K562 (cell line): Measurements from ENCODE around the gene ACTL8. TPM values are rescaled to one million over a fixed set of nuclear protein-coding genes. Genes with fewer than 3 reads are reported as not detected.

Experiments
- ATAC-seq: fragments of 200-7000 bp; cut with Tn5 transposase; 3 replicates; pipeline ENCODE4 v1.9.1; 2020; ENCODE audit warnings: moderate library complexity
- BruUV-seq: library from RNA; stranded (reverse); fragments of 400-500 nt; replicated peaks from 2 replicates; lab custom pipeline; 2021; lab: Mats Ljungman, UMichigan
- CTCF ChIA-PET: fragments of 300-600 bp; formaldehyde crosslinking; extraction: SDS; loops from one replicate; lab custom pipeline; 2021; ENCODE audit warnings: low intra/inter-chr PET ratio; lab: Yijun Ruan, JAX
- POLR2A ChIA-PET: fragments of 300-600, 350-650 bp; sonication (Branson Sonifier 250); formaldehyde crosslinking; extraction: SDS; loops from one replicate; lab custom pipeline; 2021; ENCODE audit warnings: antibody characterized with exemption, inconsistent platforms; lab: Yijun Ruan, JAX
- DNase-seq, 4 experiments: peaks; one replicate each; pipeline versions ENCODE4 v3.0.0 to v3.0.0-alpha.2; 2011 to 2018; ENCODE audit warnings: low spot score in 3 of 4, mixed read lengths in 3 of 4; ENCODE audit errors: extremely low read depth in 1 of 4
- FAIRE-seq: peaks from 2 replicates; lab custom pipeline; 2011; peaks lifted over from hg19 to GRCh38; lab: Jason Lieb, UNC
- H2AFZ ChIP-seq: 2 replicates; pipeline ENCODE4 v1.6.0; 2011; ENCODE audit warnings: low read depth, low read length, control low read depth, inconsistent platforms
- H3K27ac ChIP-seq: fragments of 200-600 bp; 3 replicates; pipeline ENCODE4 v1.8.0; 2011; ENCODE audit warnings: low read depth, mild to moderate bottlenecking, control low read depth, inconsistent platforms, low read length, moderate library complexity, mixed read lengths; ENCODE audit errors: extremely low read depth
- H3K27me3 ChIP-seq, 2 experiments: fragments of 300-600 bp in 1 of 2; 2 replicates in 1 of 2; 3 replicates in 1 of 2; pipeline versions ENCODE4 v1.6.0 to v1.8.0; 2011; ENCODE audit warnings: inconsistent platforms in 2 of 2, low read length in 2 of 2, mild to moderate bottlenecking in 1 of 2, mixed read lengths in 1 of 2, moderate library complexity in 1 of 2; ENCODE audit not compliant: control insufficient read depth in 2 of 2, insufficient read depth in 2 of 2
- H3K36me3 ChIP-seq: fragments of 300-600 bp; 3 replicates; pipeline ENCODE4 v1.8.0; 2011; ENCODE audit warnings: mild to moderate bottlenecking, low read length, inconsistent platforms; ENCODE audit not compliant: control insufficient read depth, insufficient read depth
- H3K4me1 ChIP-seq, 2 experiments: fragments of 200-600 bp in 1 of 2; replicated peaks in 1 of 2; 2 replicates in 1 of 2; 3 replicates in 1 of 2; pipeline versions ENCODE4 v1.5.1 to v1.8.0; 2011; ENCODE audit warnings: inconsistent platforms in 2 of 2, low read length in 2 of 2, mild to moderate bottlenecking in 1 of 2, mixed read lengths in 1 of 2, moderate library complexity in 1 of 2; ENCODE audit not compliant: control insufficient read depth in 2 of 2, insufficient read depth in 2 of 2
- H3K4me2 ChIP-seq: 2 replicates; pipeline ENCODE4 v1.6.1; 2011; ENCODE audit warnings: low read length, control low read depth, inconsistent platforms, mixed read lengths; ENCODE audit not compliant: insufficient read depth
- H3K4me3 ChIP-seq: fragments of 200-600 bp; sonication (generic), shearing (Covaris generic); 2 replicates; pipeline ENCODE4 v1.5.1; 2016; ENCODE audit warnings: control low read depth, inconsistent platforms
- H3K79me2 ChIP-seq: fragments of 200-600 bp; 3 replicates; pipeline ENCODE4 v1.8.0; 2011; ENCODE audit warnings: low read length, inconsistent platforms; ENCODE audit not compliant: control insufficient read depth, insufficient read depth
- H3K9ac ChIP-seq, 2 experiments: 2 replicates each; pipeline versions ENCODE4 v1.6.0 to v1.6.1; 2011; ENCODE audit warnings: low read depth in 2 of 2, low read length in 2 of 2, control low read depth in 1 of 2, inconsistent platforms in 1 of 2, mild to moderate bottlenecking in 1 of 2, mixed read lengths in 1 of 2; ENCODE audit not compliant: insufficient read depth in 1 of 2
- H3K9me1 ChIP-seq: one replicate; pipeline ENCODE4 v1.6.0; 2011; ENCODE audit warnings: inconsistent platforms, mild to moderate bottlenecking, low read length, moderate library complexity; ENCODE audit not compliant: control insufficient read depth, insufficient read depth
- H3K9me3 ChIP-seq: replicated peaks from 2 replicates; pipeline ENCODE4 v1.5.1; 2011; ENCODE audit warnings: low read depth, low read length, inconsistent platforms; ENCODE audit not compliant: control insufficient read depth, insufficient read depth
- H4K20me1 ChIP-seq: replicated peaks from 2 replicates; pipeline ENCODE4 v1.6.1; 2011; ENCODE audit warnings: low read length, inconsistent platforms, mixed read lengths; ENCODE audit not compliant: control insufficient read depth, insufficient read depth
- AFF1 ChIP-seq, 2 experiments: fragments of 450-650 bp; IDR thresholded peaks; 2 replicates each; pipeline ENCODE4 v1.6.1; 2018; ENCODE audit warnings: mild to moderate bottlenecking in 2 of 2, low read depth in 1 of 2; ENCODE audit not compliant: partially characterized antibody in 2 of 2
- NEUROD1 ChIP-seq: fragments of 150-350 bp; IDR thresholded peaks from 2 replicates; pipeline ENCODE4 v1.6.1; 2014; ENCODE audit warnings: borderline replicate concordance, low read length, low read depth; ENCODE audit not compliant: partially characterized antibody
- PTRF ChIP-seq: fragments of 450-650 bp; IDR thresholded peaks from 2 replicates; pipeline ENCODE4 v1.6.1; 2016; ENCODE audit warnings: mild to moderate bottlenecking, missing genetic modification characterization, missing compliant biosample characterization
- ZFP30 ChIP-seq: fragments of 250-450 bp; sonication (Bioruptor Pico); IDR thresholded peaks from 2 replicates; pipeline ENCODE4 v1.8.0; 2022; ENCODE audit warnings: moderate library complexity, mild to moderate bottlenecking, inconsistent platforms, borderline replicate concordance
- ZNF217 ChIP-seq: sonication (generic); formaldehyde crosslinking; IDR thresholded peaks from 2 replicates; pipeline ENCODE4 v1.8.0; 2022; ENCODE audit warnings: mild to moderate bottlenecking, missing genetic modification reagents
- ZNF785 ChIP-seq: fragments of 250-450 bp; sonication (Bioruptor Pico); IDR thresholded peaks from 2 replicates; pipeline ENCODE4 v1.4.0; 2020; ENCODE audit warnings: mild to moderate bottlenecking
- WGBS: fragments of 100-300 bp; shearing (Covaris generic); methylation state at CpG from one replicate; pipeline ENCODE4 v1.1.6; 2016; ENCODE audit warnings: low coverage, mixed read lengths; ENCODE audit not compliant: insufficient coverage; ENCODE audit errors: missing lambda C conversion rate; 5-methylcytosine and 5-hydroxymethylcytosine counted together
- in situ Hi-C: fragments of 300-500 bp; cut with MboI; formaldehyde crosslinking; loops from 4 replicates; pipeline ENCODE4 v1.15.0; 2018; ENCODE audit warnings: inconsistent platforms, mixed read lengths
- intact Hi-C: fragments of 100-400 bp; cut with micrococcal nuclease; formaldehyde crosslinking; loops from 2 replicates; pipeline ENCODE4 v1.14.2; 2022
- polyA plus RNA-seq, 8 experiments: library from polyadenylated mRNA; depleted of rRNA in 4 of 8; stranded (reverse) in 5 of 8; unstranded in 3 of 8; fragments of >200 nt; fragmentation: Nextera tagmentation in 2 of 8; fragmentation: Illumina TruSeq in 1 of 8; extraction: Ambion mirVana in 2 of 8; extraction: Trizol in 1 of 8; gene quantifications; 2 replicates each; pipeline versions ENCODE4 v1.2.1 to v1.2.3, GENCODE V29; 2011 to 2014; ENCODE audit warnings: inconsistent platforms in 1 of 8, missing spikeins in 1 of 8
- total RNA-seq, 7 experiments: library from RNA; depleted of rRNA in 6 of 7; stranded (reverse); fragments of >200 nt in 6 of 7; fragmentation: Illumina TruSeq in 2 of 7; extraction: Trizol in 2 of 7; gene quantifications; 2 replicates each; pipeline versions ENCODE4 v1.2.1 to v1.2.3, GENCODE V29; 2011 to 2021; ENCODE audit warnings: low replicate concordance in 1 of 7
- TF ChIP-seq, protein P1 (sequence below), 2 experiments: IDR thresholded peaks; 2 replicates each; pipeline ENCODE4 v1.6.1; 2011; ENCODE audit warnings: borderline replicate concordance in 1 of 2, control low read depth in 1 of 2, low read depth in 1 of 2, low read length in 1 of 2, mild to moderate bottlenecking in 1 of 2, mixed read lengths in 1 of 2, moderate library complexity in 1 of 2; ENCODE audit not compliant: insufficient read depth in 1 of 2, insufficient read length in 1 of 2, poor library complexity in 1 of 2, severe bottlenecking in 1 of 2; ENCODE audit errors: extremely low read depth in 1 of 2
- TF ChIP-seq, protein P2 (sequence below), 2 experiments: fragments of 250-450 bp in 1 of 2; fragments of 450-650 bp in 1 of 2; sonication (Bioruptor Pico) in 1 of 2; IDR thresholded peaks; 2 replicates each; pipeline versions ENCODE4 v1.6.1 to v1.8.0; 2016 to 2021; ENCODE audit warnings: mild to moderate bottlenecking in 2 of 2, moderate library complexity in 2 of 2, missing compliant biosample characterization in 1 of 2, missing genetic modification characterization in 1 of 2
- TF ChIP-seq, protein P3 (sequence below): fragments of 450-650 bp; formaldehyde crosslinking; IDR thresholded peaks from 2 replicates; pipeline ENCODE4 v1.4.0; 2022; ENCODE audit warnings: mild to moderate bottlenecking, moderate library complexity
- TF ChIP-seq, protein P4 (sequence below): fragments of 250-450 bp; sonication (Bioruptor Pico); IDR thresholded peaks from 2 replicates; pipeline ENCODE4 v1.5.0; 2021; ENCODE audit warnings: mild to moderate bottlenecking, borderline replicate concordance

ACTL8 gene
- total and polyA plus RNA-seq, 9 of the 15 experiments (the other 6 are each of a cell fraction or from before 2014, with no cell fraction given) = 0.30 to 3.3 (median 1.6) TPM

GRCh38 chr1:17713993-17714392, 41.1 kb upstream of the ACTL8 start:
- Histone ChIP-seq H3K4me3 (no peak overlapping the region), H3K9me3 (no peaks in the 10 kb centered on the region), H2AFZ (no peak overlapping the region), H3K9ac (no peak overlapping the region), H4K20me1 (peaks cover 3% of the 10 kb centered on the region; the same call in 1 of the 2 replicates), H3K36me3 (no peaks in the 10 kb centered on the region), H3K4me2 (no peak overlapping the region), H3K27ac (no peak overlapping the region), H3K27me3 (peaks cover 13 to 44% of the 10 kb centered on the region in 2 experiments; a peak in 3 of 5 replicates), H3K4me1 (no peaks in the 10 kb centered on the region), H3K9me1 (no peaks in the 10 kb centered on the region), H3K79me2 (no peaks in the 10 kb centered on the region)
- POLR2A ChIA-PET = interaction anchor here (0.6 to 1.6 kb wide), 3 partner anchors 11 to 24 kb away, joined by 3 to 6 read pairs (median 4); no protein-coding TSS in a partner anchor
- DNase-seq = no peak
- intact Hi-C loops = no loop called here
- no peak for FAIRE-seq
- in situ Hi-C loops = no loop called here
- 1% methylated on average over 5 of the region's 5 CpGs for WGBS
- no TSS peak for BruUV-seq
- CTCF ChIA-PET = no interaction called here
- no peak for ATAC-seq
- TF ChIP-seq PTRF (no peak), ZNF217 (CRISPR knock-in tag) (no peak), NEUROD1 (no peak), ZNF785 (CRISPR knock-in tag) (no peak), AFF1 (IDR thresholded peaks at IDR 0.05; ENCODE audit: low read depth in 1 of 2, partially characterized antibody in 2 of 2) (no peak), ZFP30 (CRISPR knock-in tag) (no peak)
- TF ChIP-seq, protein P1, sequence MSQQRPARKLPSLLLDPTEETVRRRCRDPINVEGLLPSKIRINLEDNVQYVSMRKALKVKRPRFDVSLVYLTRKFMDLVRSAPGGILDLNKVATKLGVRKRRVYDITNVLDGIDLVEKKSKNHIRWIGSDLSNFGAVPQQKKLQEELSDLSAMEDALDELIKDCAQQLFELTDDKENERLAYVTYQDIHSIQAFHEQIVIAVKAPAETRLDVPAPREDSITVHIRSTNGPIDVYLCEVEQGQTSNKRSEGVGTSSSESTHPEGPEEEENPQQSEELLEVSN (IDR thresholded peaks at IDR 0.05; ENCODE audit: borderline replicate concordance in 1 of 2, extremely low read depth in 1 of 2, insufficient read depth in 1 of 2, insufficient read length in 1 of 2, low read depth in 1 of 2, low read length in 1 of 2, poor library complexity in 1 of 2, severe bottlenecking in 1 of 2) = no peak
- TF ChIP-seq, protein P2, sequence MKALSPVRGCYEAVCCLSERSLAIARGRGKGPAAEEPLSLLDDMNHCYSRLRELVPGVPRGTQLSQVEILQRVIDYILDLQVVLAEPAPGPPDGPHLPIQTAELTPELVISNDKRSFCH (CRISPR knock-in tag; IDR thresholded peaks at IDR 0.05) = no peak
- TF ChIP-seq, protein P2 (tag; IDR thresholded peaks at IDR 0.05) = no peak
- TF ChIP-seq, protein P3, sequence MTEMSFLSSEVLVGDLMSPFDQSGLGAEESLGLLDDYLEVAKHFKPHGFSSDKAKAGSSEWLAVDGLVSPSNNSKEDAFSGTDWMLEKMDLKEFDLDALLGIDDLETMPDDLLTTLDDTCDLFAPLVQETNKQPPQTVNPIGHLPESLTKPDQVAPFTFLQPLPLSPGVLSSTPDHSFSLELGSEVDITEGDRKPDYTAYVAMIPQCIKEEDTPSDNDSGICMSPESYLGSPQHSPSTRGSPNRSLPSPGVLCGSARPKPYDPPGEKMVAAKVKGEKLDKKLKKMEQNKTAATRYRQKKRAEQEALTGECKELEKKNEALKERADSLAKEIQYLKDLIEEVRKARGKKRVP (CRISPR knock-in tag) = no peak
- TF ChIP-seq, protein P4, sequence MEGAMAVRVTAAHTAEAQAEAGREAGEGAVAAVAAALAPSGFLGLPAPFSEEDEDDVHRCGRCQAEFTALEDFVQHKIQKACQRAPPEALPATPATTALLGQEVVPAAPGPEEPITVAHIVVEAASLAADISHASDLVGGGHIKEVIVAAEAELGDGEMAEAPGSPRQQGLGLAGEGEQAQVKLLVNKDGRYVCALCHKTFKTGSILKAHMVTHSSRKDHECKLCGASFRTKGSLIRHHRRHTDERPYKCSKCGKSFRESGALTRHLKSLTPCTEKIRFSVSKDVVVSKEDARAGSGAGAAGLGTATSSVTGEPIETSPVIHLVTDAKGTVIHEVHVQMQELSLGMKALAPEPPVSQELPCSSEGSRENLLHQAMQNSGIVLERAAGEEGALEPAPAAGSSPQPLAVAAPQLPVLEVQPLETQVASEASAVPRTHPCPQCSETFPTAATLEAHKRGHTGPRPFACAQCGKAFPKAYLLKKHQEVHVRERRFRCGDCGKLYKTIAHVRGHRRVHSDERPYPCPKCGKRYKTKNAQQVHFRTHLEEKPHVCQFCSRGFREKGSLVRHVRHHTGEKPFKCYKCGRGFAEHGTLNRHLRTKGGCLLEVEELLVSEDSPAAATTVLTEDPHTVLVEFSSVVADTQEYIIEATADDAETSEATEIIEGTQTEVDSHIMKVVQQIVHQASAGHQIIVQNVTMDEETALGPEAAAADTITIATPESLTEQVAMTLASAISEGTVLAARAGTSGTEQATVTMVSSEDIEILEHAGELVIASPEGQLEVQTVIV (CRISPR knock-in tag) = no peak
